DLD1 (cell line): ENCODE results near the gene GPC3.

Experiments used
- in situ Hi-C: cut with HindIII; loops from 2 replicates; pipeline ENCODE4 v1.10.0; 2017; ENCODE audit warnings: low sequenced_read_pairs

Gene GPC3

GRCh38 chrX:133971586-133971985, 13.8 kb downstream of the GPC3 start:
- in situ Hi-C loops, result no loop called here

GRCh38 chrX:133970076-133970475, 15.3 kb downstream of the GPC3 start:
- in situ Hi-C loops, result no loop called here

- in situ Hi-C loops, result no loop called here
Measured at GRCh38 chrX:133969191-133969590, 16.2 kb downstream of the GPC3 start.

- in situ Hi-C loops, result no loop called here
Measured at GRCh38 chrX:133968109-133968508, 17.3 kb downstream of the GPC3 start.

GRCh38 chrX:133966199-133966598, 19.2 kb downstream of the GPC3 start:
- in situ Hi-C loops, result no loop called here

- in situ Hi-C loops, result no loop called here
Measured at GRCh38 chrX:133965321-133965720, 20.1 kb downstream of the GPC3 start.

- in situ Hi-C loops, result no loop called here
Measured at GRCh38 chrX:133961046-133961445, 24.3 kb downstream of the GPC3 start.

- in situ Hi-C loops, result no loop called here
Measured at GRCh38 chrX:133959972-133960371, 25.4 kb downstream of the GPC3 start.

- in situ Hi-C loops, result no loop called here
Measured at GRCh38 chrX:133958997-133959688, 26.3 kb downstream of the GPC3 start.

GRCh38 chrX:133956570-133957340, 28.6 kb downstream of the GPC3 start:
- in situ Hi-C loops, result no loop called here

- in situ Hi-C loops, result no loop called here
Measured at GRCh38 chrX:133953785-133954355, 31.5 kb downstream of the GPC3 start.

- in situ Hi-C loops, result no loop called here
Measured at GRCh38 chrX:133953078-133953477, 32.3 kb downstream of the GPC3 start.

GRCh38 chrX:133951098-133951497, 34.3 kb downstream of the GPC3 start:
- in situ Hi-C loops, result no loop called here

- in situ Hi-C loops, result no loop called here
Measured at GRCh38 chrX:133950214-133950613, 35.2 kb downstream of the GPC3 start.

GRCh38 chrX:133948895-133949294, 36.5 kb downstream of the GPC3 start:
- in situ Hi-C loops, result no loop called here

- in situ Hi-C loops, result no loop called here
Measured at GRCh38 chrX:133947996-133948395, 37.4 kb downstream of the GPC3 start.

GRCh38 chrX:133947022-133947421, 38.4 kb downstream of the GPC3 start:
- in situ Hi-C loops, result no loop called here

- in situ Hi-C loops, result no loop called here
Measured at GRCh38 chrX:133943507-133943906, 41.9 kb downstream of the GPC3 start.

GRCh38 chrX:133939655-133940302, 45.6 kb downstream of the GPC3 start:
- in situ Hi-C loops, result no loop called here

- in situ Hi-C loops, result no loop called here
Measured at GRCh38 chrX:133938530-133938929, 46.9 kb downstream of the GPC3 start.

- in situ Hi-C loops, result no loop called here
Measured at GRCh38 chrX:133937022-133937421, 48.4 kb downstream of the GPC3 start.

- in situ Hi-C loops, result no loop called here
Measured at GRCh38 chrX:133935076-133935475, 50.3 kb downstream of the GPC3 start.
